Neural cell (in vitro differentiated cells): Measurements from ENCODE around the gene TNFRSF6B.

Experiments used
- EP300 ChIP-seq: fragments of 450-650 bp; conservative IDR thresholded peaks from 2 replicates; pipeline ENCODE4 v1.6.1; 2014; ENCODE audit warnings: antibody characterized with exemption, mild to moderate bottlenecking, moderate library complexity; ENCODE audit not compliant: poor library complexity, severe bottlenecking
- EZH2 ChIP-seq: fragments of 200-600, 300-800 bp; shearing (Covaris generic), sonication (generic); IDR thresholded peaks from 2 replicates; pipeline ENCODE4 v1.6.1; 2014; ENCODE audit warnings: antibody characterized with exemption, low read length, borderline replicate concordance, mild to moderate bottlenecking; ENCODE audit not compliant: insufficient read depth, poor library complexity, severe bottlenecking
- MXI1 ChIP-seq: fragments of 450-650 bp; conservative IDR thresholded peaks from 2 replicates; pipeline ENCODE4 v1.6.1; 2014; ENCODE audit warnings: antibody characterized with exemption, mild to moderate bottlenecking; ENCODE audit not compliant: poor library complexity, severe bottlenecking
- POLR2AphosphoS5 ChIP-seq: IDR thresholded peaks from 2 replicates; pipeline ENCODE4 v1.6.1; 2012
- RAD21 ChIP-seq: fragments of 450-650 bp; conservative IDR thresholded peaks from 2 replicates; pipeline ENCODE4 v1.6.1; 2014; ENCODE audit warnings: antibody characterized with exemption, mild to moderate bottlenecking, moderate library complexity
- TAF1 ChIP-seq: IDR thresholded peaks from 2 replicates; pipeline ENCODE4 v1.6.1; 2012; ENCODE audit warnings: low read depth
- TF ChIP-seq, protein P1 (sequence below): fragments of 450-650 bp; IDR thresholded peaks from 2 replicates; pipeline ENCODE4 v1.5.1; 2014; ENCODE audit warnings: antibody characterized with exemption, mild to moderate bottlenecking, moderate library complexity; ENCODE audit not compliant: poor library complexity, severe bottlenecking
- TF ChIP-seq, protein P2 (sequence below): IDR thresholded peaks from 2 replicates; pipeline ENCODE4 v1.6.1; 2012; ENCODE audit warnings: borderline replicate concordance

DNA sequence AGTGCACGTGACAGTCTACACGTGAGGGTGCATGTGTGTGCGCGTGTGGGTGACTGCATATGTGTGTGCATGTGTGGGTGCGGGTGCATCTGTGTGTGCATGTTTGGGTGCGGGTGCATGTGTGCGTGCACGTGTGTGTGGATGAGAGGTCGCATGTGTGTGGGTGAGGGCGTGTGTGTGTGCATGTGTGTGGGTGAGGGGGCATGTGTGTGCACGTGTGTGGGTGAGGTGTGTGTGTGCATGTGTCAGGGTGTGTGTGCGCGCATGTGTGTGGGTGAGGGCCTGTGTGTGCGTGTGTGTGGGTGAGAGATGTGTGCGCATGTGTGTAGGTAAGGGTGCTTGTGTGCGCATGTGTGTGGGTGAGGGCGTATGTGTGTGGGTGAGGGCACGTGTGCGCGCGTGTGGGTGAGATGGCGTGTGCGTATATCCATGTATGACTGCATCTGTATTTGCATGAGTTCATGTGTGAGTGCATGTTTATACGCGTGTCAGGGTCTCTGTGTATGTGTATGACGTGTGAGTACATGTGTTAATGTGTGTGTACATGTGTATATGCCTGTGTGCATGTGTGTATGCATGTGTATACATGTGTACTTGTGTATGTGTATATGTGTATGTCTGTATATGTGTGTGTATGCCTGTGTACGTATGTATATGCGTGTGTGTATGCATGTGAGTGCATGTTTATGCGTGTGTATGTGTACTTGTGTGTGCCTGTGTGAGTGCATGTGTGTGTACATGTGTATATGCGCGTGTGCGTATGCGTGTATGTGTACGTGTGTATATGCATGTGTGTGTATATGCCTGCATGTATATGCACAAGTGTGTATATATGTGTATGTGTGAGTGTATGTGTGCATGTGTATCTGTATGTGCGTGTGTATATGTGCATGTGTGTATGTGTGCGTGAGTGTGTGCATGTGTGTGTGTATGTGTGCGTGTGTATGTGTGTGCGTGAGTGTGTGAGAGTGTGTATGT, 36.0 kb downstream of the TNFRSF6B start:
- TF ChIP-seq EZH2 = no peak
- TF ChIP-seq POLR2AphosphoS5 = no peak
- TF ChIP-seq, protein P1, sequence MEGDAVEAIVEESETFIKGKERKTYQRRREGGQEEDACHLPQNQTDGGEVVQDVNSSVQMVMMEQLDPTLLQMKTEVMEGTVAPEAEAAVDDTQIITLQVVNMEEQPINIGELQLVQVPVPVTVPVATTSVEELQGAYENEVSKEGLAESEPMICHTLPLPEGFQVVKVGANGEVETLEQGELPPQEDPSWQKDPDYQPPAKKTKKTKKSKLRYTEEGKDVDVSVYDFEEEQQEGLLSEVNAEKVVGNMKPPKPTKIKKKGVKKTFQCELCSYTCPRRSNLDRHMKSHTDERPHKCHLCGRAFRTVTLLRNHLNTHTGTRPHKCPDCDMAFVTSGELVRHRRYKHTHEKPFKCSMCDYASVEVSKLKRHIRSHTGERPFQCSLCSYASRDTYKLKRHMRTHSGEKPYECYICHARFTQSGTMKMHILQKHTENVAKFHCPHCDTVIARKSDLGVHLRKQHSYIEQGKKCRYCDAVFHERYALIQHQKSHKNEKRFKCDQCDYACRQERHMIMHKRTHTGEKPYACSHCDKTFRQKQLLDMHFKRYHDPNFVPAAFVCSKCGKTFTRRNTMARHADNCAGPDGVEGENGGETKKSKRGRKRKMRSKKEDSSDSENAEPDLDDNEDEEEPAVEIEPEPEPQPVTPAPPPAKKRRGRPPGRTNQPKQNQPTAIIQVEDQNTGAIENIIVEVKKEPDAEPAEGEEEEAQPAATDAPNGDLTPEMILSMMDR = no peak
- no peak for TF ChIP-seq RAD21
- TF ChIP-seq MXI1 = no peak
- no peak for TF ChIP-seq EP300
- no peak for TF ChIP-seq TAF1
- TF ChIP-seq, protein P2, sequence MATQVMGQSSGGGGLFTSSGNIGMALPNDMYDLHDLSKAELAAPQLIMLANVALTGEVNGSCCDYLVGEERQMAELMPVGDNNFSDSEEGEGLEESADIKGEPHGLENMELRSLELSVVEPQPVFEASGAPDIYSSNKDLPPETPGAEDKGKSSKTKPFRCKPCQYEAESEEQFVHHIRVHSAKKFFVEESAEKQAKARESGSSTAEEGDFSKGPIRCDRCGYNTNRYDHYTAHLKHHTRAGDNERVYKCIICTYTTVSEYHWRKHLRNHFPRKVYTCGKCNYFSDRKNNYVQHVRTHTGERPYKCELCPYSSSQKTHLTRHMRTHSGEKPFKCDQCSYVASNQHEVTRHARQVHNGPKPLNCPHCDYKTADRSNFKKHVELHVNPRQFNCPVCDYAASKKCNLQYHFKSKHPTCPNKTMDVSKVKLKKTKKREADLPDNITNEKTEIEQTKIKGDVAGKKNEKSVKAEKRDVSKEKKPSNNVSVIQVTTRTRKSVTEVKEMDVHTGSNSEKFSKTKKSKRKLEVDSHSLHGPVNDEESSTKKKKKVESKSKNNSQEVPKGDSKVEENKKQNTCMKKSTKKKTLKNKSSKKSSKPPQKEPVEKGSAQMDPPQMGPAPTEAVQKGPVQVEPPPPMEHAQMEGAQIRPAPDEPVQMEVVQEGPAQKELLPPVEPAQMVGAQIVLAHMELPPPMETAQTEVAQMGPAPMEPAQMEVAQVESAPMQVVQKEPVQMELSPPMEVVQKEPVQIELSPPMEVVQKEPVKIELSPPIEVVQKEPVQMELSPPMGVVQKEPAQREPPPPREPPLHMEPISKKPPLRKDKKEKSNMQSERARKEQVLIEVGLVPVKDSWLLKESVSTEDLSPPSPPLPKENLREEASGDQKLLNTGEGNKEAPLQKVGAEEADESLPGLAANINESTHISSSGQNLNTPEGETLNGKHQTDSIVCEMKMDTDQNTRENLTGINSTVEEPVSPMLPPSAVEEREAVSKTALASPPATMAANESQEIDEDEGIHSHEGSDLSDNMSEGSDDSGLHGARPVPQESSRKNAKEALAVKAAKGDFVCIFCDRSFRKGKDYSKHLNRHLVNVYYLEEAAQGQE = no peak
